Adrenal gland (tissue), 5 donors: ENCODE results near the gene TNNT3.

Experiments used
- CTCF ChIP-seq, 6 experiments: fragments of 450-650 bp in 4 of 6; fragments of 200-600 bp in 2 of 6; sonication (generic) in 1 of 6; IDR thresholded peaks; 1 replicate in 5 of 6; 2 replicates in 1 of 6; pipeline versions ENCODE4 v1.5.1 to v1.8.0; 2016 to 2021; ENCODE audit warnings: antibody characterized with exemption in 6 of 6, mild to moderate bottlenecking in 2 of 6, moderate library complexity in 1 of 6
- POLR2A ChIP-seq, 2 donors: fragments of 450-650 bp; IDR thresholded peaks; one replicate each; pipeline ENCODE4 v1.6.1; 2017; ENCODE audit warnings: antibody characterized with exemption in 2 of 2, mild to moderate bottlenecking in 2 of 2, moderate library complexity in 1 of 2
- donor health status: DM: no; HTN: no; CAD: no.

- no peak for TF ChIP-seq CTCF (IDR thresholded peaks at IDR 0.05)
- TF ChIP-seq POLR2A (IDR thresholded peaks at IDR 0.05): no peak
These were observed 27.4 kb upstream of the TNNT3 start for GRCh38 chr11:1892116-1892515.
